HL-60 (cell line): ENCODE data around the gene ANKRD2.
A peak's percentile ranks its signal among the peaks of the same experiment; 100 is the strongest.

Experiments
- DNase-seq, 2 experiments: peaks; one replicate each; pipeline ENCODE4 v3.0.0-alpha.2; 2010 to 2020; ENCODE audit warnings: low read depth in 1 of 2, low spot score in 1 of 2
- H3K27ac ChIP-seq: fragments of 250-450 bp; sonication (Bioruptor Pico); replicated peaks from 2 replicates; pipeline ENCODE4 v1.5.1; 2020; ENCODE audit warnings: mild to moderate bottlenecking, moderate library complexity
- H3K27me3 ChIP-seq: fragments of 250-450 bp; sonication (Bioruptor Pico); 2 replicates; pipeline ENCODE4 v1.5.1; 2021; ENCODE audit warnings: mild to moderate bottlenecking, moderate library complexity; ENCODE audit not compliant: insufficient read depth, poor library complexity, severe bottlenecking
- H3K4me3 ChIP-seq: replicated peaks from 2 replicates; pipeline ENCODE4 v1.5.1; 2011; ENCODE audit warnings: mild to moderate bottlenecking, control low read depth, low read length; ENCODE audit not compliant: insufficient read depth
- GABPA ChIP-seq: IDR thresholded peaks from 2 replicates; pipeline ENCODE4 v1.6.1; 2012; ENCODE audit warnings: low read depth
- POLR2AphosphoS5 ChIP-seq: IDR thresholded peaks from 2 replicates; pipeline ENCODE4 v1.6.1; 2012; ENCODE audit warnings: low read depth
- SPI1 ChIP-seq: IDR thresholded peaks from 2 replicates; pipeline ENCODE4 v1.6.1; 2012; ENCODE audit warnings: low read depth, mild to moderate bottlenecking, borderline replicate concordance
- TF ChIP-seq, protein P1 (sequence below): IDR thresholded peaks from one replicate; pipeline ENCODE4 v1.5.1; 2011; ENCODE audit warnings: low read length, control low read depth, inconsistent platforms; ENCODE audit not compliant: insufficient read depth
- TF ChIP-seq, protein P2 (sequence below): IDR thresholded peaks from 2 replicates; pipeline ENCODE4 v1.6.1; 2012; ENCODE audit warnings: low read depth; ENCODE audit not compliant: insufficient replicate concordance

Gene ANKRD2

DNA sequence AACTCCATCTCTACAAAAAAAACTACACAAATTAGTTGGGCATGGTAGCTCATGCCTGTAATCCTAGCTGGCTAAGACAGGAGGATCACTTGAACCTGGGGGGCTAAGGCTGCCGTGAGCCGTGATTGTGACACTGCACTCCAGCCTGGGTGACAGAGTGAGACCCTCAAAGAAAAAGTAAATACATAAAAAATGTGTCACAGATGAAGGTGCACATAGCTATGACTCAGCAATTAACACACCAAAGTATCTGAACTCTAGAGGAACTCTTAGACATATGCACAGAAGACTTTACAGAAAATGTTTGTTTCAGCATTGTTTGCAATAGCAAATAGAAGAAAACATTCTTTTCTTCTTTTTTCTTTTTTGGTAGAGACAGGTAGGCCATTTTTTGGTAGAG is 25.2 kb downstream of the ANKRD2 start:
- TF ChIP-seq SPI1 (no peak), GABPA (no peak), POLR2AphosphoS5 (no peak)
- TF ChIP-seq, protein P1, sequence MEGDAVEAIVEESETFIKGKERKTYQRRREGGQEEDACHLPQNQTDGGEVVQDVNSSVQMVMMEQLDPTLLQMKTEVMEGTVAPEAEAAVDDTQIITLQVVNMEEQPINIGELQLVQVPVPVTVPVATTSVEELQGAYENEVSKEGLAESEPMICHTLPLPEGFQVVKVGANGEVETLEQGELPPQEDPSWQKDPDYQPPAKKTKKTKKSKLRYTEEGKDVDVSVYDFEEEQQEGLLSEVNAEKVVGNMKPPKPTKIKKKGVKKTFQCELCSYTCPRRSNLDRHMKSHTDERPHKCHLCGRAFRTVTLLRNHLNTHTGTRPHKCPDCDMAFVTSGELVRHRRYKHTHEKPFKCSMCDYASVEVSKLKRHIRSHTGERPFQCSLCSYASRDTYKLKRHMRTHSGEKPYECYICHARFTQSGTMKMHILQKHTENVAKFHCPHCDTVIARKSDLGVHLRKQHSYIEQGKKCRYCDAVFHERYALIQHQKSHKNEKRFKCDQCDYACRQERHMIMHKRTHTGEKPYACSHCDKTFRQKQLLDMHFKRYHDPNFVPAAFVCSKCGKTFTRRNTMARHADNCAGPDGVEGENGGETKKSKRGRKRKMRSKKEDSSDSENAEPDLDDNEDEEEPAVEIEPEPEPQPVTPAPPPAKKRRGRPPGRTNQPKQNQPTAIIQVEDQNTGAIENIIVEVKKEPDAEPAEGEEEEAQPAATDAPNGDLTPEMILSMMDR: no peak
- TF ChIP-seq, protein P2, sequence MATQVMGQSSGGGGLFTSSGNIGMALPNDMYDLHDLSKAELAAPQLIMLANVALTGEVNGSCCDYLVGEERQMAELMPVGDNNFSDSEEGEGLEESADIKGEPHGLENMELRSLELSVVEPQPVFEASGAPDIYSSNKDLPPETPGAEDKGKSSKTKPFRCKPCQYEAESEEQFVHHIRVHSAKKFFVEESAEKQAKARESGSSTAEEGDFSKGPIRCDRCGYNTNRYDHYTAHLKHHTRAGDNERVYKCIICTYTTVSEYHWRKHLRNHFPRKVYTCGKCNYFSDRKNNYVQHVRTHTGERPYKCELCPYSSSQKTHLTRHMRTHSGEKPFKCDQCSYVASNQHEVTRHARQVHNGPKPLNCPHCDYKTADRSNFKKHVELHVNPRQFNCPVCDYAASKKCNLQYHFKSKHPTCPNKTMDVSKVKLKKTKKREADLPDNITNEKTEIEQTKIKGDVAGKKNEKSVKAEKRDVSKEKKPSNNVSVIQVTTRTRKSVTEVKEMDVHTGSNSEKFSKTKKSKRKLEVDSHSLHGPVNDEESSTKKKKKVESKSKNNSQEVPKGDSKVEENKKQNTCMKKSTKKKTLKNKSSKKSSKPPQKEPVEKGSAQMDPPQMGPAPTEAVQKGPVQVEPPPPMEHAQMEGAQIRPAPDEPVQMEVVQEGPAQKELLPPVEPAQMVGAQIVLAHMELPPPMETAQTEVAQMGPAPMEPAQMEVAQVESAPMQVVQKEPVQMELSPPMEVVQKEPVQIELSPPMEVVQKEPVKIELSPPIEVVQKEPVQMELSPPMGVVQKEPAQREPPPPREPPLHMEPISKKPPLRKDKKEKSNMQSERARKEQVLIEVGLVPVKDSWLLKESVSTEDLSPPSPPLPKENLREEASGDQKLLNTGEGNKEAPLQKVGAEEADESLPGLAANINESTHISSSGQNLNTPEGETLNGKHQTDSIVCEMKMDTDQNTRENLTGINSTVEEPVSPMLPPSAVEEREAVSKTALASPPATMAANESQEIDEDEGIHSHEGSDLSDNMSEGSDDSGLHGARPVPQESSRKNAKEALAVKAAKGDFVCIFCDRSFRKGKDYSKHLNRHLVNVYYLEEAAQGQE: no peak
- no peaks in the 10 kb centered on the region for H3K27me3 ChIP-seq
- no peak overlapping the region for H3K27ac ChIP-seq
- no peak overlapping the region for H3K4me3 ChIP-seq
- no peak for DNase-seq

DNA sequence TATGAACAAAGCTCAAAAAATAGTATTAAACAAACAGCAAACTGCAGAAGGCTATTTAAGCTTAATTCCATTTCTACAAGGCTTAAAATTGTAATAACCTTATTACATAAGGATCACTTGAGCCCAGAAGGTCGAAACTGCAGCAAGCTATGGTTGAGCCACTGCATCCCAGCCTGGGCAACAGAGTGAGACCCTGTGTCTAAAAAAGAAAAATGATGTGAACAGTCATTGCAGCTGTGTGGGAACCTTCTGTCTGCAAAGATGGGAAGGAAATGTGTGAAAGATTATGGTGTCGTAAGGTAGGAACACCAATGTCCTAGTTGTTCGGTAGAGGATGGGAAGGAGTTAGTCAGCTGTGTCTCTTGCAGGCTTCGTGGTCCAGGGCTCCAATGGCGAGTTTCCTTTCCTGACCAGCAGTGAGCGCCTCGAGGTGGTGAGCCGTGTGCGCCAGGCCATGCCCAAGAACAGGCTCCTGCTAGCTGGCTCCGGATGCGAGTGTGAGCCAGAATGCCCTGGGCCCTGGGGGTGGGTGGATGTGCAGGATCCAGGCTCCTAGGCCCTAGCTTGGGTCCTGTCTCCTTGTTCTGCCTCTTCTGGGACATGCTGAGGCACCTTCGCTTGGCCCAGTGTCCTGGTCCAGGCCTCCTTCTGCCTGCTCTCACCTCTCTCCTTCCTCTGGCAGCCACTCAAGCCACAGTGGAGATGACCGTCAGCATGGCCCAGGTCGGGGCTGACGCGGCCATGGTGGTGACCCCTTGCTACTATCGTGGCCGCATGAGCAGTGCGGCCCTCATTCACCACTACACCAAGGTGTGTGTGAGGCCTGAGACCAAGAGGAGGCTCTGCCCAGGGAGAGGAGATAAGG is 26.1 kb downstream of the ANKRD2 start:
- TF ChIP-seq GABPA: no peak
- no peaks in the 10 kb centered on the region for H3K27me3 ChIP-seq
- no peak overlapping the region for H3K27ac ChIP-seq
- DNase-seq: peak in 1 of 2 experiments; percentile 10
- no peak overlapping the region for H3K4me3 ChIP-seq

DNA sequence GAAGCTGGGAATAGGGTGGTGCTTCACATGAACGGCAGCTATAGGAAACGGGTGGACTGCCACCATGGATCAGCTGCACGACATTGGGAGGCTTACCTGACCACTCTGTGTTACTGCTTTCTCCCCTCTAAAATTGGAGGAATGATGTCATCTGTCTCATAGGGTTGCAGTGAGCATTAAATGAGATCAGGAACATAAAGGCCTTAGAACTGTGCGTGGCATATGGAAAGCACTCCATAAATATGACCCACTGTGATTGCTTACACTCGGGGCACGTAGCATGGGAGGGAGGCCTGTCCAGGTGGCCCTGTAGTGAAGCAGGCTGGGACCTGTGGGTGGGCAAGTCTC is 26.7 kb downstream of the ANKRD2 start:
- Histone ChIP-seq H3K4me3 (no peak overlapping the region), H3K27me3 (no peaks in the 10 kb centered on the region), H3K27ac (no peak overlapping the region)
- DNase-seq: no peak
- TF ChIP-seq, protein P1: no peak
- no peak for TF ChIP-seq SPI1
- TF ChIP-seq, protein P2: no peak
- no peak for TF ChIP-seq POLR2AphosphoS5
- TF ChIP-seq GABPA: no peak

DNA sequence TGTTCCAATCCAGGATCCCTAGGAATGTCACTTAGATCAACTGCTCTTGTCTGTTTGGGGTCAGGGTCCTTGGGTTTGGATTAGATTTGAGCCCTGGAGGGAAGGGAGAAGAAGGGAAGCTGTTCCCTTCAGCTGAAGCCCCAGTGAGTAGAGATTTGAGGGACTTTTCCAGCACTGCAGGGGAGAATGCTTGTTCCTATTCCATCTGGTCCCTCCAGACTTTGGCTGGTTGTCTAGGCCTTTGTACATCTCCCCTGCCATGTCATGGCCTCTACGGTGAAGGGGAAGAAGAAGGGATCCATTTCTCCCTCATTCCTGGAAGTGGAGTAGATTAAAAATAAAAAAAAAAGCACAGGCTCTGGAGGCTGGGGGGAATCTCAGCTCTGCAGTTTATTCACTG is 28.0 kb downstream of the ANKRD2 start:
- no peak overlapping the region for H3K27ac ChIP-seq
- DNase-seq: no peak
- TF ChIP-seq SPI1 (no peak), POLR2AphosphoS5 (no peak), GABPA (no peak)
- TF ChIP-seq, protein P2: no peak
- TF ChIP-seq, protein P1: no peak
- H3K4me3 ChIP-seq: no peak overlapping the region
- H3K27me3 ChIP-seq: no peaks in the 10 kb centered on the region
